WI38 (cell line): ENCODE data around the gene LRMDA.

ENCODE experiments used
- H3K4me3 ChIP-seq: 2 replicates; pipeline ENCODE4 v1.5.1; 2011; ENCODE audit warnings: low read depth, mild to moderate bottlenecking, control low read depth, low read length
- CTCF ChIP-seq: IDR thresholded peaks from 2 replicates; pipeline ENCODE4 v1.5.1; 2012; ENCODE audit warnings: low read depth, mild to moderate bottlenecking, control low read depth, low read length

The LRMDA gene

DNA sequence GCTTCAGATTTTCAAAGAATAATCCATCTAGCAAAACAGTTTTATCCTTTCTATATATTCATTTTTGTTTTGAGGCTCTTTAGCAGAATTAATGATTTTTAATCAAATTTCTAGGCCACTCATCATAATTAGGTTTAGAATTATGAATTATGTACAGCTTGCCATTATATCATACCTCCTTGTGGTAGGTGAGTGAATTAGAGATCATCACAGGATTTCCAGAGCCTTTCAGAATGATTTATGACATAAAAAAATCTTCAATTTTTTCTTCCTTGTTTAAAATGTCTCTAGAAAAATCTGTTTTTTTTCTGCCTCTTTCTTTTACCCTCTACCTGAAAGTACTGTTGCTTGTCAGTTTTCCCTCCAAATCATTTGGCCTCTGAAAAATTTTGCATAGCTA, 433.3 kb downstream of the LRMDA start:
- no peak for TF ChIP-seq CTCF

GRCh38 chr10:75865413-75866299, 434.2 kb downstream of the LRMDA start:
- H3K4me3 ChIP-seq, result no peak overlapping the region
- no peak for TF ChIP-seq CTCF

More for the DNA sequence above, 433.3 kb downstream of the LRMDA start:
- H3K4me3 ChIP-seq, result no peak overlapping the region

- no peak overlapping the region for H3K4me3 ChIP-seq
- no peak for TF ChIP-seq CTCF
Observed at GRCh38 chr10:75866300-75866625, 434.8 kb downstream of the LRMDA start.

- TF ChIP-seq CTCF, result no peak
- H3K4me3 ChIP-seq, result no peak overlapping the region
Observed at GRCh38 chr10:75866731-75867130, 435.3 kb downstream of the LRMDA start.

- TF ChIP-seq CTCF, result no peak
- no peak overlapping the region for H3K4me3 ChIP-seq
Observed at GRCh38 chr10:75868574-75868973, 437.1 kb downstream of the LRMDA start.

- H3K4me3 ChIP-seq, result no peak overlapping the region
- no peak for TF ChIP-seq CTCF
Observed at GRCh38 chr10:75870039-75870645, 438.7 kb downstream of the LRMDA start.

DNA sequence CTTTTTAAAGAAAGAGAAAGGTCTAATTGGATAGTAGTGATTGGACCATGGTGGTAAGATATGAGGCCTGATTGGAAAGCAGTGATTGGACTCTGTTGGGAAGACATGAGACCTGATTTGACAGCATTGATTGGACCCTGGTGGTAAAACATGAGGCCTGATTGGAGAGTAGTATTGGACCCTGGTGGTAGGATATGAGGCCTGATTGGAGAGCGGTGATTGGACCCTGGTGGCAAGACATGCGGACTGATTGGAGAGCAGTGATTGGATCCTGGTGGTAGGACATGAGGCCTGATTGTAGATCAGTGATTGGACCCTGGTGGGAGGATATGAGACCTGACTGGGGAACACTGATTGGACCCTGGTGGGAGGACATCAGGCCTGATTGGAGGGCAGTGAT, 444.3 kb downstream of the LRMDA start:
- TF ChIP-seq CTCF, result no peak
- H3K4me3 ChIP-seq, result no peak overlapping the region
